ENCODE measurements around the gene NT5DC1. TPM values are rescaled to one million over a fixed set of nuclear protein-coding genes. Genes with fewer than 3 reads are reported as not detected.

NT5DC1 gene
- polyA plus RNA-seq, 2 of the 4 experiments (the other 2 are of a cell fraction) = 26.9 to 31.5 TPM

- H3K9me3 ChIP-seq = no peaks in the 10 kb centered on the region
- H3K4me3 ChIP-seq = no peak overlapping the region
- ATAC-seq (no peak), DNase-seq (ENCODE audit: low read depth in 1 of 2, low spot score in 1 of 2) (no peak), FAIRE-seq (no peak)
- H3K4me1 ChIP-seq = peaks cover 27% of the 10 kb centered on the region
- WGBS (ENCODE audit: missing lambda C conversion rate) = 82% methylated on average over 1 of the region's 1 CpG
- H3K4me2 ChIP-seq = no peak overlapping the region; the same call in 2 of the 3 replicates
- POLR2A ChIA-PET = no interaction called here
- CTCF ChIA-PET = interaction anchor here (0.8 kb wide), 1 partner anchor 9 kb away, joined by 3 read pairs; no protein-coding TSS in a partner anchor
- TF ChIP-seq HEYL (CRISPR knock-in tag; IDR thresholded peaks at IDR 0.05) (no peak), SMC3 (IDR thresholded peaks at IDR 0.05) (no peak), FOSL2 (IDR thresholded peaks at IDR 0.05) (no peak), FOSL2 (CRISPR knock-in tag; IDR thresholded peaks at IDR 0.05) (no peak), TFCP2L1 (CRISPR knock-in tag; IDR thresholded peaks at IDR 0.05) (no peak), RAD21 (conservative IDR thresholded peaks at IDR 0.05 in 1 of 2, IDR thresholded peaks at IDR 0.05 in 1 of 2) (no peak), JUN (IDR thresholded peaks at IDR 0.05) (no peak), REST (IDR thresholded peaks at IDR 0.05) (no peak), EP300 (IDR thresholded peaks at IDR 0.05) (no peak), EHF (CRISPR knock-in tag; IDR thresholded peaks at IDR 0.05) (no peak), ZC3H11A (IDR thresholded peaks at IDR 0.05) (no peak), PHF8 (IDR thresholded peaks at IDR 0.05; ENCODE audit: borderline replicate concordance, low read depth) (no peak), HOXA7 (CRISPR knock-in tag; IDR thresholded peaks at IDR 0.05) (no peak), RCOR1 (IDR thresholded peaks at IDR 0.05; ENCODE audit: low read depth, low read length) (no peak), CBX2 (IDR thresholded peaks at IDR 0.05; ENCODE audit: borderline replicate concordance, low read depth) (no peak), ESRRA (IDR thresholded peaks at IDR 0.05; ENCODE audit: borderline replicate concordance, low read length) (no peak), CHD2 (IDR thresholded peaks at IDR 0.05; ENCODE audit: low read length, partially characterized antibody) (no peak), NPAS2 (CRISPR knock-in tag; IDR thresholded peaks at IDR 0.05; ENCODE audit: borderline replicate concordance) (no peak), ZSCAN20 (CRISPR knock-in tag; IDR thresholded peaks at IDR 0.05) (no peak), BHLHE40 (IDR thresholded peaks at IDR 0.05; ENCODE audit: low read depth, low read length) (no peak), USF2 (IDR thresholded peaks at IDR 0.05) (no peak)
- no peak overlapping the region for H3K27ac ChIP-seq
These were observed 5.5 kb downstream of the NT5DC1 start for GRCh38 chr6:116106146-116106545.

GRCh38 chr6:116108836-116109235 lies 8.2 kb downstream of the NT5DC1 start:
- CTCF ChIA-PET = interaction anchor here (1.7 kb wide), 1 partner anchor 97 kb away, joined by 8 read pairs; no protein-coding TSS in a partner anchor
- 31% methylated on average over 1 of the region's 1 CpG for WGBS (ENCODE audit: missing lambda C conversion rate)

More at GRCh38 chr6:116108836-116109235, 8.2 kb downstream of the NT5DC1 start:
- H3K4me2 ChIP-seq = no peak overlapping the region
- H3K9me3 ChIP-seq = no peaks in the 10 kb centered on the region
- DNase-seq (ENCODE audit: low read depth in 1 of 2, low spot score in 1 of 2) (no peak), ATAC-seq (no peak), FAIRE-seq (no peak)
- no peak overlapping the region for H3K27ac ChIP-seq
- POLR2A ChIA-PET = no interaction called here
- no peak for TF ChIP-seq SREBF2 (IDR thresholded peaks at IDR 0.05)
- TF ChIP-seq HOXA7 (CRISPR knock-in tag; IDR thresholded peaks at IDR 0.05) = no peak
- TF ChIP-seq MAZ (IDR thresholded peaks at IDR 0.05; ENCODE audit: borderline replicate concordance, low read depth, low read length) = no peak
- no peak for TF ChIP-seq ZNF302 (CRISPR knock-in tag; IDR thresholded peaks at IDR 0.05)
- TF ChIP-seq ESRRA (IDR thresholded peaks at IDR 0.05; ENCODE audit: borderline replicate concordance, low read length) = no peak
- no peak for TF ChIP-seq RARB (CRISPR knock-in tag; IDR thresholded peaks at IDR 0.05)
- TF ChIP-seq CBX8 (IDR thresholded peaks at IDR 0.05) = no peak
- TF ChIP-seq PHF8 (IDR thresholded peaks at IDR 0.05; ENCODE audit: borderline replicate concordance, low read depth) = no peak
- no peak for TF ChIP-seq ZFP36 (IDR thresholded peaks at IDR 0.05; ENCODE audit: borderline replicate concordance, partially characterized antibody)
- no peak for TF ChIP-seq GATA3 (IDR thresholded peaks at IDR 0.05; ENCODE audit: borderline replicate concordance)
- no peak for TF ChIP-seq SMC3 (IDR thresholded peaks at IDR 0.05)
- no peak for TF ChIP-seq EHF (CRISPR knock-in tag; IDR thresholded peaks at IDR 0.05)
- no peak for TF ChIP-seq ELK1 (IDR thresholded peaks at IDR 0.05; ENCODE audit: low read depth, low read length)
- TF ChIP-seq CHD2 (IDR thresholded peaks at IDR 0.05; ENCODE audit: low read length, partially characterized antibody) = no peak
- H3K4me3 ChIP-seq = no peak overlapping the region
- peaks cover 18% of the 10 kb centered on the region; the same call in 2 of the 3 replicates for H3K4me1 ChIP-seq

All from A549 (cell line).